Measurements from ENCODE around the gene ZEB2.

- no peak for TF ChIP-seq BHLHE40 (IDR thresholded peaks at IDR 0.05; ENCODE audit: borderline replicate concordance)
- no peak for TF ChIP-seq LEF1 (IDR thresholded peaks at IDR 0.05; ENCODE audit: borderline replicate concordance)
- no peak for TF ChIP-seq SUZ12 (IDR thresholded peaks at IDR 0.05)
Measured at GRCh38 chr2:144402251-144402650, 117.7 kb downstream of the ZEB2 start.

Measured in HEK293T (cell line).